GM18517 (cell line): ENCODE data around the gene SIT1.
A peak's percentile ranks its signal among the peaks of the same experiment; 100 is the strongest.
"Not testable (repeated sequence)": the region's sequence is repeated elsewhere in the genome, so short reads cannot be mapped to it uniquely, and the experiment has no call there.

Source experiments
- ATAC-seq: cut with Tn5 transposase; IDR thresholded peaks from one replicate; pipeline ENCODE4 v1.9.1; 2021; ENCODE audit warnings: mild to moderate bottlenecking, moderate library complexity; ENCODE audit not compliant: unreplicated experiment

The SIT1 gene

GRCh38 chr9:35660966-35661415 is 10.3 kb upstream of the SIT1 start:
- ATAC-seq: no peak

GRCh38 chr9:35659340-35659739 is 8.6 kb upstream of the SIT1 start:
- no peak for ATAC-seq

- ATAC-seq: no peak
Measured at GRCh38 chr9:35658968-35659220, 8.2 kb upstream of the SIT1 start.

GRCh38 chr9:35658137-35658967 is 7.6 kb upstream of the SIT1 start, which contains the start of gene CCDC107:
TSS of gene CCDC107 (plus strand) at chr9:35658292. CDS start at chr9:35658380, 88 bp downstream.
- peak; percentile 59 for ATAC-seq

GRCh38 chr9:35657546-35658136 is 6.9 kb upstream of the SIT1 start, which contains the start of gene RMRP:
TSS of gene RMRP (minus strand) at chr9:35658019.
- peak; percentile 90 for ATAC-seq

- no peak for ATAC-seq
Measured at GRCh38 chr9:35656831-35657545, 6.3 kb upstream of the SIT1 start.

- ATAC-seq: no peak
Measured at GRCh38 chr9:35656348-35656747, 5.6 kb upstream of the SIT1 start.

GRCh38 chr9:35653611-35654010 is 2.9 kb upstream of the SIT1 start:
- ATAC-seq: no peak

- no peak for ATAC-seq
Measured at GRCh38 chr9:35652829-35653209, 2.1 kb upstream of the SIT1 start.

GRCh38 chr9:35651956-35652828 is 1.5 kb upstream of the SIT1 start:
- ATAC-seq: no peak

- ATAC-seq: no peak
Measured at GRCh38 chr9:35649431-35650340, 1.0 kb downstream of the SIT1 start.

GRCh38 chr9:35646533-35647265 is 4.0 kb downstream of the SIT1 start:
- peak; percentile 85 for ATAC-seq

- ATAC-seq: no peak
Measured at GRCh38 chr9:35646153-35646532, 4.6 kb downstream of the SIT1 start.

- not testable (repeated sequence) for ATAC-seq
Measured at GRCh38 chr9:35645736-35646135, 5.0 kb downstream of the SIT1 start.

- ATAC-seq: no peak
Measured at GRCh38 chr9:35643046-35643445, 7.7 kb downstream of the SIT1 start.

GRCh38 chr9:35641478-35641877 is 9.3 kb downstream of the SIT1 start:
- ATAC-seq: not testable (repeated sequence)

GRCh38 chr9:35640431-35640830 is 10.3 kb downstream of the SIT1 start:
- not testable (repeated sequence) for ATAC-seq

- ATAC-seq: no peak
Measured at GRCh38 chr9:35639631-35640030, 11.1 kb downstream of the SIT1 start.

- ATAC-seq: not testable (repeated sequence)
Measured at GRCh38 chr9:35639225-35639624, 11.5 kb downstream of the SIT1 start.
